ENCODE measurements around the gene EXOC3L4.

- no peak for TF ChIP-seq ZNF121 (CRISPR knock-in tag; conservative IDR thresholded peaks at IDR 0.05)
- TF ChIP-seq ETV6 (IDR thresholded peaks at IDR 0.05; ENCODE audit: borderline replicate concordance in 1 of 2, low read depth in 2 of 2, low read length in 1 of 2) = no peak
- TF ChIP-seq ETV6 (CRISPR knock-in tag; IDR thresholded peaks at IDR 0.05; ENCODE audit: borderline replicate concordance) = no peak
- TF ChIP-seq CTCF (IDR thresholded peaks at IDR 0.05 in 2 of 3, conservative IDR thresholded peaks at IDR 0.05 in 1 of 3; ENCODE audit: insufficient read depth in 2 of 3, low read depth in 1 of 3, low read length in 3 of 3) = no peak
- no peak for TF ChIP-seq PATZ1 (CRISPR knock-in tag; IDR thresholded peaks at IDR 0.05; ENCODE audit: borderline replicate concordance)
- TF ChIP-seq LEF1 (IDR thresholded peaks at IDR 0.05) = no peak
- no peak for TF ChIP-seq CREB5 (CRISPR knock-in tag; IDR thresholded peaks at IDR 0.05)
- TF ChIP-seq FOXM1 (IDR thresholded peaks at IDR 0.05; ENCODE audit: low read depth) = no peak
- TF ChIP-seq FOXM1 (CRISPR knock-in tag; IDR thresholded peaks at IDR 0.05; ENCODE audit: low read depth) = no peak
- TF ChIP-seq MYNN (IDR thresholded peaks at IDR 0.05) = no peak
- no peak for TF ChIP-seq MYNN (CRISPR knock-in tag; IDR thresholded peaks at IDR 0.05)
- no peak for TF ChIP-seq MYC (IDR thresholded peaks at IDR 0.05; ENCODE audit: low read depth, low read length)
- TF ChIP-seq MYC (CRISPR knock-in tag; IDR thresholded peaks at IDR 0.05; ENCODE audit: borderline replicate concordance, low read depth) = no peak
- TF ChIP-seq KDM4B (IDR thresholded peaks at IDR 0.05; ENCODE audit: borderline replicate concordance in 2 of 2, low read depth in 1 of 2) = no peak
- no peak for TF ChIP-seq KLF16 (IDR thresholded peaks at IDR 0.05)
- no peak for TF ChIP-seq CBFA2T3 (IDR thresholded peaks at IDR 0.05)
Observed at GRCh38 chr14:103135333-103136260, 41.1 kb downstream of the EXOC3L4 start.
